GM18502 (cell line): ENCODE measurements around the gene ADARB1.

ENCODE experiments used
- ATAC-seq: cut with Tn5 transposase; IDR thresholded peaks from one replicate; pipeline ENCODE4 v1.9.1; 2021; ENCODE audit warnings: mild to moderate bottlenecking; ENCODE audit not compliant: unreplicated experiment, poor library complexity

The ADARB1 gene

DNA sequence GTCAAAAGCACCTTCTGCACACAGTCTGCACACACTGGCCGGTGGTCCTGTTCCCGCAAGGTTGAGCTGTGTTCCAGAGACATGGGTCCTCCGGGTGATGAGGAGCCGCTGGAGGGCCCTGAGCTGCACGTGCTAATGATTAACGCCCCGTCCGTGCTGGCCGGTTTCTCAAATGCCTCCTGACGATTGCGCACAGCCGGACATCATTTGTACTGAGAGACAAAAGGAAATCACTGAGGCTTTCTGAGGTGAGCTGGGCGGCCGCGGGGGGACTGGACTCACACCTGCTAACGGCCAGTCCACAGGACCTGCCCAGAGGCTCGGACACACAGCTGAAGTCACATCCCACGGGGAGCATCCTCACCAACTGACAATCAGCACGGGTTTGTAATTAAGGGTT, 184.1 kb downstream of the ADARB1 start:
- ATAC-seq = no peak

DNA sequence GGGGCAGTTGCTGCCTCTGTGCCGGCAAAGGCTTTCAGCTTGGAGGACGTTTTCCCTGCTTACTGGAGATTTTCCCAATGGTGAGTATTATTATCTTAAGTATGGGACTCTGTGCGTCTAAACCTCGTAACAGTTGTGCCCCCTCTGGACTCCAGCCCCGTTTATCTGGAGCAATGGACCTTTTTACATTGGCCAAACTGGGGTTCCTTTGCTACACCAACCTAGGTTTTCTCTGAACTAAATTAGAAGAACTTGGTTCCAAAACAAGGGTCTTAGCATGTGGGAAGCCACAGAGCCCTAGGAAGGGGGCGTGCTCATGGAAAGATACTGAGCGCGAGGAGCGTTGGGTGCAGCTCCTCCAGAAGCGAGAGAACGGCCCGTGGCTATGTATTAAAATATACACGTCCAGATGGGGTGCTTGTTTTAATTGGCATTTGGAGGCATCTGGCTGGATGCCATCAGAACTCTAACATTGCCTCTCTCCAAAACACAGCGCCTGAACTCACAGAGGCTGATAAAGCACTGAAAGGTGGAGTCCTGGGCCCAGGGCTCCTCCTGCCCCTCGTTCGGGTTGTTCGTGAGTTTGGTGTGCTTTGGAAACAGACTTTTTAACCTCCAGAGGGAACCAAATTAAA, 184.9 kb downstream of the ADARB1 start:
- no peak for ATAC-seq

DNA sequence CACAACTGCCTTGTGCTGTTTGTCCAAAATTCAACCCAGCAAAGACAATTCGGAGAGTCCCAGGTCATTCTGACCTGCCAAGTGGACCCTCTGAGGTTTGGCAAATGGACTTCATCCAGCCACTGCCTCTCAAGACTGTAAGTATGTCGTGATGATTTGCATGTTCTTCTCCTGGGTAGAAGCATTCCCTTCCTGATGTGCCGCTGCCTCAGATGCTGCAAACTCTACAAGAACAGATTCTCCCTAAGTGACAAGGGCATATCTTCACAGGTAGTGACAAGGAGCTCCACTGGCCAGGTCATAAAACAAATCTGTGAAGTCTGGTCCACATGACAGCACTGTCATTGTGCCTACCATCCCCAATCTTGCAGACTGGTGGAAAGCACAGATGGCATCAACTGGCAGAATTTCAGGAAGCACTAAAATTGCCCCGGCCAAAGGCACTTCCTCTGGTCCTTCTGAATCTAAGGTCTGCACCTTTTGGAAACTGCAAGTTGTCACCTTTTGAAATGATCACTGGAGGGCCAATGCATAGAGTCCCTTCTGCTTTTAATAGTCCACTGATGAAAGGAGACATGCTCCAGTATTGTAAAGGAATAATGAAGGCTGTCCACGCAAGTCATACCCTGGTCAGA, 185.9 kb downstream of the ADARB1 start:
- no peak for ATAC-seq

DNA sequence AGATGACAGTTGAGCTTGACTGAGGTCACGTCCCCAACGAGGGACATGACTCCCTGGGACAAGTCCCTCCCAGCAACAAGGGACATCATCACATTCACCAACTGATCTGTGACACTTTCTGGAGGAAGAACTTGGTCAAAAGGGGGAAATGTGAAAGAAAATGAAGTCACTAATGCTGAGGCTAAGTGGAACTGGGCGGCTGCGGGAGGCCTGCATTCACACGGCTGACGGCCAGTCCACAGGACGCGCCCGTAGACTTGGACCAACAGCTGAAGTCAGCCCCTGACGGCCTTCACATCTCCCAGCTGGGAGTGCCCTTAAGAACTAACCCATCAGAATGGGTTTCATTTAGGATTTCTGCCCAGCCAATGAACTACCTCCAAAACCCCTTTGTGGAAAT, 186.7 kb downstream of the ADARB1 start:
- ATAC-seq = no peak

DNA sequence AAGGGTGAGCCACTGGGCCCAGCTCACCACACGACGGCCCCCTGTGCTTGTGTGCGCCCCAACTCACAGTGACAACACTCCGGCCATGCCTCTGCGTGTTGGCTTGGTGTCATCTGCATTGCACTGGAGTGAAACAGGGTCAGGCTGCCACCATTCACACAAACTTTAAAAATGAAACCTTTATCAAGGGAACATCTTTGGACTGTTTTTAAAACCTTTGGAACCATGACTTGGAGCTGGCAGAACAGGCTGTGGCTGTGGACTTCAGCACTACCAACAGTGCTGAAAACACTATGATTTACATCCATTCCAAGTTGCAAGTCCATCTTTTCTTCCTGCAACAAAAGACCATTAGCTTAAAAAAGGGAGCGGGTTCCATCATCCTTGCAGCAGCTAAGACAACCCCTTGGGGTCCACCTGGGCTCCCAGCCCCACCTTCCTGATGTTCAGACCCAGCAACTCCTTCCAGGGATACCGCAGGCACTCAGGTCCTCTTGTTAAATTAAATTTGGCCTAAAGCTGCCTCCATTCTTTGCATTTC, 187.7 kb downstream of the ADARB1 start:
- ATAC-seq = no peak

DNA sequence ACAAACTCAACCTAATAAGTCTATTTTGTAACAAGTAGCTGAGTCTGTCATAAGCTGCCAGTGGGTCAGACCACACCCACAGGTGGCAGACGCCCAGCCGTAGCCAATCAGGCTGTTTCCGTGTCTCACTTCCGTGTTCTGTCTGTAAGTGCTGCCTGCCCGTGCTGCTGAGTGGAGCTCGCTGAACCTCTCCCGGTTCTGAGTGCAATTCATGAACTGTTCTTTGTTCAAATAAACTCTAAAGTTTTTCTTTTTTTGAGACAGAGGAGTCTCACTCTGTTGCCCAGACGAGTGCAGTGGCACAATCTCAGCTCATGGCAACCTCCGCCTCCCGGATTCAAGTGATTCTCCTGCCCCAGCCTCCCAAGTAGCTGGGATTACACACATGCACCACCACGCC, 188.2 kb downstream of the ADARB1 start:
- no peak for ATAC-seq

DNA sequence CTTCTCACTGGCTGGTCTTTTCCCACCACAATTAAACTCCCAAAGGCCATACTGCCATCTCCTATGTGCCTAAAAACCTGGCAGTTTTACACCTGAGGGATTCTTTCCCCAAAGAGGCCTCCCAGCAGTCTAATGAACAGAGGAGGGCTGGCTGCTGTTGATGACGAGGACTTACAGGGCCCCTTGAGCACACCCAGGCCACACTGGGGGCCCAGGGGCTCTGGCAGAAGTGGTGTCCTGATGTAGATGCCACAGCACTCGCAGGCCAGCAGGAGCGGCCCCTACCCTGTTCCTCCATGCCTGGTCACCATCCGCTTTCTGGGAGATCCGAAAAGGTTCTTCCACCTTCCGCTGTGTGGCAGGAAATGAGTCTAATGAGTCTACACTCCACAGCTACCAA, 189.2 kb downstream of the ADARB1 start:
- ATAC-seq = no peak

DNA sequence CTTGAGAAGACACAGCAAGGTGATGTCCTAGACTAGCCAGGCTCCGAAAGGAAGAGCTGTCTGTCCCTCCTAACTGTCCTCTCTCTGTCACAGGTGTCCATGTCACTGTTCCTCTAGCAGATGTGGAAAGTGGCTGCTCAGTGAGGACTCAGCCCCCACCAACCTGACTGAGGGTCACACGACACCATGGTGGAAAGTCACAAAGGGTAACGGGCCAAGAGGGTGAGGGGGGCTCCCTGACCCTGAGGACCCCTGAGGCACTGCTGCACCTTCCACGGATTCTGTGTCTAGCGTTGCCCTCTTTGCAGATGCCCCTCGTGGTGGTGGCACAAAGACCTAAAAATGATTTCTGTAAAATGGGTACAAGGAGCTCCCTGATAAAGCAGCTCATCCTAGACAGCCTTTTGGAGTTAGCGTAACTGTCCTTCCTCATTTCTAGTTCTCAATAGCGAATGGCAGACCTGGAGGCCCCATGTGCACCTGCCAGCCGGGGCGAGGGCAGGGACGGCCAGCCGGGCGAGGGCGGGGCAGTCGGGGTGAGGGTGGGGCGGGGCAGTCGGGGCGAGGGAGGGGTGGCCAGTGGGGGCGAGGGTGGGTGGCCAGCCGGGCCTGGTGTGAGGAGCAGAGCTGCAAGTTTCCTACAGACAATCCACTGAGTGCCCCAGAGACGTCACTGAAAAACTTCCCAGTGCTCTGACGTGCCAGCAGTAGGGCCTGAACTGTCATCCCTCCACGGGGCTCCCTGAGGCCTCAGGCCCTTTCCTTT, 189.9 kb downstream of the ADARB1 start:
- no peak for ATAC-seq

DNA sequence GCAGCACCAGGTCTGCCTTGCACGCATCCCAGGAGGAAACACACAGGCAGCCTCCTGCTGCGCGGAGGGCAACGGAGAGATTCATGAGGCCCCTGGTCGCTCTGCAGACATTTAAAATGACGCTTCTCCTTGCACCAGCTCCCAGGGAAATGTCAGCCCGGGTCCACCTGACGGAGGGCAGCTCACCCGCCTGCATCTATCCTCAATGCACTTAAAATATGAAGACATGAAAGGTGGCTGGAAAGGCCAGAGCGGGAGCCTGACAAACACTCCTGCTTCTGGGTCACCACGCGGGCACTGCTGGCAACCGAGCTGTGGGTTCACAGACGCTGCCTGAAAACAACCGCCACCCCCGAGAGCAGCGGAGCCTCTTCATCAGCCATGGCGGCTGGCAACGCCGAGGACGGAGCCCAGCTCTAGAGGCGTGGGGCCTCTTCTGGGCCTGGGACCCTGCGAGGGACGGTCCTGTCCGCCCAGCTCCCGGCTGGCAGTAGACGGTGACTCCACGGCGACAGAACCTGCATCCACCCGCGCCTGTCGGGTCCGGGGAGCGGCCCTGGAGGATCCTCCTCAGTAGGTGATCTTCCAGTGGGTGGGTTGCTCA, 190.6 kb downstream of the ADARB1 start:
- no peak for ATAC-seq

DNA sequence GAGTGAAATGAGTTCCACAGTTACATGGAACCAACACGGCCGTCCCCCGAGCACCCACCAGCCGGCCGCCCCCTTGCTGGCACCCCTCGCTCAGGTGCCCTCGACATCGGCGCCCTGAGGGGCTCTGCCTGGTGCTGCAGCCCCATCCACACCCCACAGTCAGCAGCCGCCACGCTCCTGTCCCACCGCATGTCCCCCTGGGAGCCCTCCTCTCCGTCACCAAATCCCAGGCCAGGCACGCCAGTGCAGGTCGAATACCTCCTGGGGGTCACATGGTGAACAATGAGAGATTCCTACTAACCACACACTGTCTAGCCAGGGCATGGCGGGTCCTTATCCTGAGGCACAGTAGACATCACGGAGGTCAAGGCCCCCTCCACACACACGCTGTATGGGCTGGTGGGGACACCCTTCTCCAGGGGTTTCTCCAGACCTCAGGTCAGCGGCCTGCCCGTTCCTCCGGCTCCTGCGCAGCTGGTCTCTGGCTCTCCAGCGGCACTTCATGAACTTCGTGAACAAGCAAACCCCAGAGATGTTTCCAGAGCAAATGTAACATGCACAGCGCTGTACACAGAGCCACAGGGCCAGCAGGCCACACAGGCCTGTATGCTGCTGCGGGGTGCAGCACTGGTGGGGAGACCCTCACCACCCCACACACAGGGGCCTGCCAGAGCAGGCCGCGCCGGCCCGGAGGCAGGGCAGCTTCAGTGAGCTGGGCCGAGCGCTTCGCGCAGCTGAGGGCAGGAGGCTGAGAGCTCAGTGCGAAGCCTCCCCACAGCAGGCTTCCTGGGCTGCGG, 191.5 kb downstream of the ADARB1 start:
- ATAC-seq = no peak

DNA sequence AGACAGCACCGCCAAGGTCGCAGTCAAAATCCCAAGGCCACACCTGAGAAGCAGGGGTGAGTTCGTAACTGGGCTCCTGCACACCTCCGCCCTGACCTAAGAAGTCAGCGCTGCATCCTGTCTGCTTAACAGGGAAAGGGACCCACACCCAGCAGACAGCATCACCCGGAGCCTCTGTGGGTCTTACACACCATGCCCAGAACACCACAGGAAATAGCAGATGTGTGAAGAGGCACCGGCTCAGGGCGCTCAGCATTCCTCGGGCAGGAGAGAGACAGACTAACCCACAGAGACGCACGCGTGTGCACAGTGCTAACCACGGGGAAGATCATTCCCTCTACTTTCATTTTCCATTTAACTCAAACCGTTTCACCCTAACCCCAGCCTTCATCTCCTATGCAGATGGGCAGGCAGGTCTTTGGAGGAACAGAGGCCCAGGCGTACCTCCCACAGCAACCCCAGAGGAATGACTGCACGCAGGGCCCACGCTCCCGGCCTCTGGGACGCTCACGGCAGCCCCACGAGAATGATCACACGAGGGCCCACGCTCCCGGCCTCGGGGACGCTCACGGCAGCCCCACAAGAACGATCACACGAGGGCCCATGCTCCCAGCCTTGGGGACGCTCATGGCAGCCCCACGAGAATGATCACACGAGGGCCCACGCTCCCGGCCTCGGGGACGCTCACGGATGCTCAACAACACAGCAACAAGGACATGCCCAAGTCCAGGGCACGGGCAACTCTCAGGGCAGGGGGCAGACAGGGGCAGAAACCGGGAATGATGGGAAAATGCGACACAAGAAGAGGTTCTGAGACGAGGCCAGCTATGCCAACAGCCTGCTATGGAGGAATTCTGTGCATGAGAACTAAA, 192.4 kb downstream of the ADARB1 start:
- ATAC-seq = no peak

DNA sequence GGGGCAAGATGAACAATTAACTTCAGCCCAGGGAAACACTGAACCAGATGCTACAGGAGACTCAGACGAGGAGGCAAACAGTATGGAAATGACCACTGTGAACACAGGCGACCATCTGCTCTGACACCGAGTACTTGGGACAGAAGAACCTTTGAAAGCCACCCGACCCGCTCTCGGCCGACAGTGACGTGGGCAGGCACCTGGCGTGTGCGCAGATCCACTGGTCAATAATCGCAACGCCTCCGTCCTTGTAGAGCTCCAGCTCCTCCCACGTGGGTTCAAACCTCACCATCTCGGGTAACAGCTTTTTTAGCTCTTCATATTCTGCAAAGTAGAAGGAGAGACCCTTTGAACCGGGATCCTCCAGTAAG, 193.0 kb downstream of the ADARB1 start:
- no peak for ATAC-seq

DNA sequence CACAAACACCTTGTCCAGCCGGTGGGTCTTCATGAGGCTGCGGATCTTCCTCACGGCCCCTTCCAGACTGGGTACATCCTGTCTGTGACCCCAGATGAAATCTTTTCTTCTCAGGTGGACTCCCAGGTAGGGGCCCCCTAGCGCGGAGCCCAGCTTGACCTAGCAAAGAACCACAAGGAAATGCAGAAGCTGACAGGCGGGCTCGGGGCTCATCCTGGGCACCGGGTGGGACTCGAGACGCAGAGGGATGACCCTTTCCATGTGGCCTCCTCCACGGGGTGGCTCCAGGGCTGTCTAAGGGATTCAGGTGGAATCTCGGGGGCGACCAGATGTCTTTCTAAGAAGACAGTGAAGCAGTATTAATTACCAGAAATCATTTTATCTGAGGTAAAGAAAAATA, 195.5 kb downstream of the ADARB1 start:
- ATAC-seq = no peak

DNA sequence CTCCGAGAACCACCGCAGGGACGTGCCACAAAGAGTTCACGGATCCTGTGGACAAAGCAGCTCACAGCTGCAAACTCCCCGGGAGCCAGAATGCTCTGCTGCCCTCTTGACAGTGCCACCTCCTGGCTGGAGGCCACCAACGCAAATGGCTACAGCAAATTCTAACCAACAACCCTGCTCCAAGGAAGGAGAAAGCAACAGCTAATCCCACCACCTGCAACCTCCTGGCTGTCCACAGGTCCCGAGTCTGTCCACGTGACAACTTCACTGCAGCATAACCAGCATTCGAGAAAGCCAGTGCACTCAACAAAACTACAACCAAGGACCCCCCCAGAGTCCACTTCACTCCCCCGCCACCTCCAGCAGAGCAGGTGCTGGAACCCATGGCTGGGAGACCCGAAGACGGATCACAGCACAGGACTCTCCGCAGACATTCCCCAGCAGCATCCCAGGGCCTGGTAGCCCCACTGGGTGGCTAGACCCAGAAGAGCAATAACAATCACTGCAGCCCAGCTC, 196.0 kb downstream of the ADARB1 start:
- ATAC-seq = no peak
